K562 (cell line): ENCODE data around the gene TMED6. TPM values are rescaled to one million over a fixed set of nuclear protein-coding genes. Genes with fewer than 3 reads are reported as not detected.
A peak's percentile ranks its signal among the peaks of the same experiment; 100 is the strongest.

ENCODE experiments used
- ATAC-seq: fragments of 200-7000 bp; cut with Tn5 transposase; 3 replicates; pipeline ENCODE4 v1.9.1; 2020; ENCODE audit warnings: moderate library complexity
- BruUV-seq: library from RNA; stranded (reverse); fragments of 400-500 nt; replicated peaks from 2 replicates; lab custom pipeline; 2021; lab: Mats Ljungman, UMichigan
- CTCF ChIA-PET: fragments of 300-600 bp; formaldehyde crosslinking; extraction: SDS; loops from one replicate; lab custom pipeline; 2021; ENCODE audit warnings: low intra/inter-chr PET ratio; lab: Yijun Ruan, JAX
- POLR2A ChIA-PET: fragments of 300-600, 350-650 bp; sonication (Branson Sonifier 250); formaldehyde crosslinking; extraction: SDS; loops from one replicate; lab custom pipeline; 2021; ENCODE audit warnings: antibody characterized with exemption, inconsistent platforms; lab: Yijun Ruan, JAX
- DNase-seq, 4 experiments: peaks; one replicate each; pipeline versions ENCODE4 v3.0.0 to v3.0.0-alpha.2; 2011 to 2018; ENCODE audit warnings: low spot score in 3 of 4, mixed read lengths in 3 of 4; ENCODE audit errors: extremely low read depth in 1 of 4
- FAIRE-seq: peaks from 2 replicates; lab custom pipeline; 2011; peaks lifted over from hg19 to GRCh38; lab: Jason Lieb, UNC
- H2AFZ ChIP-seq: 2 replicates; pipeline ENCODE4 v1.6.0; 2011; ENCODE audit warnings: low read depth, low read length, control low read depth, inconsistent platforms
- H3K27ac ChIP-seq: fragments of 200-600 bp; 3 replicates; pipeline ENCODE4 v1.8.0; 2011; ENCODE audit warnings: low read depth, mild to moderate bottlenecking, control low read depth, inconsistent platforms, low read length, moderate library complexity, mixed read lengths; ENCODE audit errors: extremely low read depth
- H3K27me3 ChIP-seq, 2 experiments: fragments of 300-600 bp in 1 of 2; 2 replicates in 1 of 2; 3 replicates in 1 of 2; pipeline versions ENCODE4 v1.6.0 to v1.8.0; 2011; ENCODE audit warnings: inconsistent platforms in 2 of 2, low read length in 2 of 2, mild to moderate bottlenecking in 1 of 2, mixed read lengths in 1 of 2, moderate library complexity in 1 of 2; ENCODE audit not compliant: control insufficient read depth in 2 of 2, insufficient read depth in 2 of 2
- H3K36me3 ChIP-seq: fragments of 300-600 bp; 3 replicates; pipeline ENCODE4 v1.8.0; 2011; ENCODE audit warnings: mild to moderate bottlenecking, low read length, inconsistent platforms; ENCODE audit not compliant: control insufficient read depth, insufficient read depth
- H3K4me1 ChIP-seq, 2 experiments: fragments of 200-600 bp in 1 of 2; replicated peaks in 1 of 2; 2 replicates in 1 of 2; 3 replicates in 1 of 2; pipeline versions ENCODE4 v1.5.1 to v1.8.0; 2011; ENCODE audit warnings: inconsistent platforms in 2 of 2, low read length in 2 of 2, mild to moderate bottlenecking in 1 of 2, mixed read lengths in 1 of 2, moderate library complexity in 1 of 2; ENCODE audit not compliant: control insufficient read depth in 2 of 2, insufficient read depth in 2 of 2
- H3K4me2 ChIP-seq: 2 replicates; pipeline ENCODE4 v1.6.1; 2011; ENCODE audit warnings: low read length, control low read depth, inconsistent platforms, mixed read lengths; ENCODE audit not compliant: insufficient read depth
- H3K4me3 ChIP-seq: fragments of 200-600 bp; sonication (generic), shearing (Covaris generic); 2 replicates; pipeline ENCODE4 v1.5.1; 2016; ENCODE audit warnings: control low read depth, inconsistent platforms
- H3K79me2 ChIP-seq: fragments of 200-600 bp; 3 replicates; pipeline ENCODE4 v1.8.0; 2011; ENCODE audit warnings: low read length, inconsistent platforms; ENCODE audit not compliant: control insufficient read depth, insufficient read depth
- H3K9ac ChIP-seq, 2 experiments: 2 replicates each; pipeline versions ENCODE4 v1.6.0 to v1.6.1; 2011; ENCODE audit warnings: low read depth in 2 of 2, low read length in 2 of 2, control low read depth in 1 of 2, inconsistent platforms in 1 of 2, mild to moderate bottlenecking in 1 of 2, mixed read lengths in 1 of 2; ENCODE audit not compliant: insufficient read depth in 1 of 2
- H3K9me1 ChIP-seq: one replicate; pipeline ENCODE4 v1.6.0; 2011; ENCODE audit warnings: inconsistent platforms, mild to moderate bottlenecking, low read length, moderate library complexity; ENCODE audit not compliant: control insufficient read depth, insufficient read depth
- H3K9me3 ChIP-seq: replicated peaks from 2 replicates; pipeline ENCODE4 v1.5.1; 2011; ENCODE audit warnings: low read depth, low read length, inconsistent platforms; ENCODE audit not compliant: control insufficient read depth, insufficient read depth
- H4K20me1 ChIP-seq: replicated peaks from 2 replicates; pipeline ENCODE4 v1.6.1; 2011; ENCODE audit warnings: low read length, inconsistent platforms, mixed read lengths; ENCODE audit not compliant: control insufficient read depth, insufficient read depth
- FOXO4 ChIP-seq: fragments of 450-650 bp; formaldehyde crosslinking; IDR thresholded peaks from 2 replicates; pipeline ENCODE4 v1.4.0; 2020; ENCODE audit warnings: mild to moderate bottlenecking, moderate library complexity
- GTF2E2 ChIP-seq: fragments of 200-800 bp; sonication (Bioruptor generic); IDR thresholded peaks from 2 replicates; pipeline ENCODE4 v1.6.1; 2016; ENCODE audit warnings: missing genetic modification characterization, missing compliant biosample characterization
- HBP1 ChIP-seq: fragments of 450-650 bp; formaldehyde crosslinking; IDR thresholded peaks from 2 replicates; pipeline ENCODE4 v1.4.0; 2022; ENCODE audit warnings: missing genetic modification characterization
- HMBOX1 ChIP-seq: sonication (generic); IDR thresholded peaks from 2 replicates; pipeline ENCODE4 v1.6.1; 2016
- KAT7 ChIP-seq: sonication (generic); formaldehyde crosslinking; IDR thresholded peaks from 2 replicates; pipeline ENCODE4 v1.8.0; 2022; ENCODE audit warnings: missing genetic modification reagents, mild to moderate bottlenecking, borderline replicate concordance
- KDM2B ChIP-seq: fragments of 250-450 bp; sonication (Bioruptor Pico); IDR thresholded peaks from 2 replicates; pipeline ENCODE4 v1.8.0; 2021; ENCODE audit warnings: mild to moderate bottlenecking, moderate library complexity
- NEUROD1 ChIP-seq: fragments of 150-350 bp; IDR thresholded peaks from 2 replicates; pipeline ENCODE4 v1.6.1; 2014; ENCODE audit warnings: borderline replicate concordance, low read length, low read depth; ENCODE audit not compliant: partially characterized antibody
- PATZ1 ChIP-seq: fragments of 250-450 bp; sonication (Bioruptor Pico); IDR thresholded peaks from 2 replicates; pipeline ENCODE4 v1.5.0; 2020; ENCODE audit warnings: mild to moderate bottlenecking, borderline replicate concordance
- RBM22 ChIP-seq: fragments of 200-400 bp; formaldehyde crosslinking; IDR thresholded peaks from 2 replicates; pipeline ENCODE4 v1.6.1; 2018; ENCODE audit warnings: low read length, low read depth; ENCODE audit not compliant: poor library complexity, severe bottlenecking
- SFPQ ChIP-seq: fragments of 200-400 bp; formaldehyde crosslinking; IDR thresholded peaks from 2 replicates; pipeline ENCODE4 v1.6.1; 2017; ENCODE audit warnings: mild to moderate bottlenecking, low read depth, low read length, moderate library complexity
- TRIM28 ChIP-seq: fragments of 450-650 bp; IDR thresholded peaks from 2 replicates; pipeline ENCODE4 v1.6.1; 2017
- USF2 ChIP-seq: sonication (generic); formaldehyde crosslinking; IDR thresholded peaks from 2 replicates; pipeline ENCODE4 v1.5.0; 2020; ENCODE audit warnings: missing genetic modification reagents
- WGBS: fragments of 100-300 bp; shearing (Covaris generic); methylation state at CpG from one replicate; pipeline ENCODE4 v1.1.6; 2016; ENCODE audit warnings: low coverage, mixed read lengths; ENCODE audit not compliant: insufficient coverage; ENCODE audit errors: missing lambda C conversion rate; 5-methylcytosine and 5-hydroxymethylcytosine counted together
- in situ Hi-C: fragments of 300-500 bp; cut with MboI; formaldehyde crosslinking; loops from 4 replicates; pipeline ENCODE4 v1.15.0; 2018; ENCODE audit warnings: inconsistent platforms, mixed read lengths
- intact Hi-C: fragments of 100-400 bp; cut with micrococcal nuclease; formaldehyde crosslinking; loops from 2 replicates; pipeline ENCODE4 v1.14.2; 2022
- polyA plus RNA-seq, 8 experiments: library from polyadenylated mRNA; depleted of rRNA in 4 of 8; stranded (reverse) in 5 of 8; unstranded in 3 of 8; fragments of >200 nt; fragmentation: Nextera tagmentation in 2 of 8; fragmentation: Illumina TruSeq in 1 of 8; extraction: Ambion mirVana in 2 of 8; extraction: Trizol in 1 of 8; gene quantifications; 2 replicates each; pipeline versions ENCODE4 v1.2.1 to v1.2.3, GENCODE V29; 2011 to 2014; ENCODE audit warnings: inconsistent platforms in 1 of 8, missing spikeins in 1 of 8
- total RNA-seq, 7 experiments: library from RNA; depleted of rRNA in 6 of 7; stranded (reverse); fragments of >200 nt in 6 of 7; fragmentation: Illumina TruSeq in 2 of 7; extraction: Trizol in 2 of 7; gene quantifications; 2 replicates each; pipeline versions ENCODE4 v1.2.1 to v1.2.3, GENCODE V29; 2011 to 2021; ENCODE audit warnings: low replicate concordance in 1 of 7

TMED6 gene
- total and polyA plus RNA-seq, 9 of the 15 experiments (the other 6 are each of a cell fraction or from before 2014, with no cell fraction given): 0.14 to 0.45 (median 0.25) TPM; not detected in 2

- ChIA-PET POLR2A (interaction anchor here (0.6 to 2.4 kb wide), 5 partner anchors 9 to 458 kb away, joined by 4 to 7 read pairs (median 4); no protein-coding TSS in a partner anchor), CTCF (no interaction called here)
- Histone ChIP-seq H3K4me3 (no peak overlapping the region), H3K9me3 (no peaks in the 10 kb centered on the region), H4K20me1 (peaks cover 37% of the 10 kb centered on the region), H3K36me3 (peaks cover 96% of the 10 kb centered on the region), H3K9me1 (no peaks in the 10 kb centered on the region), H2AFZ (no peak overlapping the region), H3K4me2 (no peak overlapping the region), H3K27ac (no peak overlapping the region), H3K27me3 (no peaks in the 10 kb centered on the region), H3K9ac (peak overlapping the region in 1 of 2 experiments; percentile 41; a peak in 2 of 4 replicates), H3K4me1 (peaks cover 18 to 48% of the 10 kb centered on the region in 2 experiments; a peak in 4 of 5 replicates), H3K79me2 (peaks cover 76% of the 10 kb centered on the region)
- BruUV-seq: no TSS peak
- 89% methylated on average over 7 of the region's 8 CpGs for WGBS
- intact Hi-C loops (no loop called here), in situ Hi-C loops (no loop called here)
- FAIRE-seq: peak; percentile 11
- peak; percentile 23 for ATAC-seq
- peak in 1 of 4 experiments; percentile 26 for DNase-seq
- TF ChIP-seq NEUROD1: no peak
- no peak for TF ChIP-seq KAT7
- no peak for TF ChIP-seq FOXO4 (CRISPR knock-in tag)
- TF ChIP-seq PATZ1 (CRISPR knock-in tag): no peak
- peak; percentile 14 for TF ChIP-seq RBM22
- no peak for TF ChIP-seq HMBOX1
- no peak for TF ChIP-seq KDM2B
- no peak for TF ChIP-seq HBP1 (CRISPR knock-in tag)
- no peak for TF ChIP-seq GTF2E2 (tag)
- TF ChIP-seq TRIM28: no peak
- TF ChIP-seq USF2 (CRISPR knock-in tag): no peak
- TF ChIP-seq SFPQ: no peak
These were observed 27.5 kb downstream of the TMED6 start for GRCh38 chr16:69324013-69324531.
